ENCODE measurements around the gene DHRS7B.
"Not testable (repeated sequence)": the region's sequence is repeated elsewhere in the genome, so short reads cannot be mapped to it uniquely, and the experiment has no call there.

DHRS7B gene

GRCh38 chr17:21184570-21184969 is 57.8 kb downstream of the DHRS7B start:
- DNase-seq = no peak

GRCh38 chr17:21185061-21185460 is 58.3 kb downstream of the DHRS7B start:
- no peak for DNase-seq

DNA sequence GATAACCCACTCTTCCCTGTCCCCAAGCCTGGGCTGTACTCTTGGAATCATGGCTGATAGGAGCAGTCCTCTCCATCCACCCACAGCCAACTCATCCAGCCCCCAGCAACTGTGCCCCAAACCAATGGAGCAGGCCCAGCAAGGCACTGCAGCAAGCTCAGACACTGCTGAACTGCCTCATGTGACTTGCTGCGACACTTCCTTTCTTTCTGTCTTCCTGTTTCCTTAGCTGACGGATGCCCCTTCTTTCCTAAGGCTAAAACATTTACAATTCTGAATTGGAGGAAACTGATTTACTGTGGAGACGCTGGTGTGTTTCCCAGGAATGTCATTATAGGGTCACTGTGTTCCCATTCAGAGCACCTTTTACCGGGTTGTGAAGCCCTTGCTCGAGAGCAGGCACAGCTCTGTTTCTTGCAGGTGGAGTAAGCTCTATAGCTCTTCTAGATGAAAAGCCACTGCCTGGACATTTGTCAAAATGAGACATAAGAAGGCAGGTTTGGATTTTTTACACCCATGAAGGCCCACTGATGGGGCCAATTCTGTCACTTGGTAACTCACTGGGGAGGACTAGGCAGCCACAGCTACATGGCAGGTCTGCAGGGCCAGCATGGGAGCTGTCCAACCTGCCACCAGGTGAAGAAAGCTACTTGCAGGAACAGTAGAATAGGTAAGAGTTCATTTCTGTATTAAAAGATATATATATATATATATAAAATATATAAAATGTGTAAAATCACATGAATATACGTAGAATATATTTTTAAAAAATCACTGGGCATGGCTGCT is 59.8 kb downstream of the DHRS7B start:
- DNase-seq = no peak

DNA sequence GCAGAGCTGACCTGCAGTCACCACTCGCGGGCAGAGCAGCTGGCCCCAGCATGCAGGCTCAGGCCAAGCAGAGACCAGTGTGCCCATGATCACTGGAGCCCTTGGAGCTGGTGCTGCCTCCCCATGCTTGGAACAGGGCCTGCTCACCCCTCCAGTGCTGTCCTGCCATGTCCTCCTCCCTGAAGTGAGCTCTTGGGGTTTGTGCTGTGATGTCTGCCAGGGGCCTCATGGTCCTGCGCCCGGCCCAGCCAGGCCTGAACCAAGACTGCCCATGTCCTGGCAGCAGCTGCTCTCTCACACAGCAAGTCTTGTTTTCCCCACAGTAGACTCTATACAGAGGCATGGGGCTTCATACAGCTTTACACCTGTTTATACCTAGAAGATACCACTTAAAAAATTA is 62.6 kb downstream of the DHRS7B start:
- no peak for DNase-seq

- no peak for DNase-seq
Measured at GRCh38 chr17:21190078-21190477, 63.3 kb downstream of the DHRS7B start.

DNA sequence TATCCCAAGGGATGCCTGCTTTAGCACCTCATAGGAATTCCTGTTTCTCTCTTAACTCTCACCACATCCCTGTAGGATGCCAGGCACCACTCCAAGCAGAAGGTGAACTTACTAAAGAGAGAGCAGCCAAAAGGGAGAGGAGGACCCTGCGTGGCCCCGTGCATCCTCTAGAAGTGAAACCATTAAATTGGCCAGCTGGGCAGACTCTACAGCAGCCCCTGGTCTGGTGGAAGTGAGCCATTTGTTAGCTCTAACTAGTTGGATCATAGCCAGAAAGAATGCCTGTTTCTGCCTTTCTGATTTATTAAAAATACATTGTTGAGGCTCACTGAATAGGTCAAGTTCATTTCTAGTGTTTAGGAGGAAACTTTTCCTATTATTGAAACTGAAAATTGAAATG is 64.9 kb downstream of the DHRS7B start:
- DNase-seq = no peak

DNA sequence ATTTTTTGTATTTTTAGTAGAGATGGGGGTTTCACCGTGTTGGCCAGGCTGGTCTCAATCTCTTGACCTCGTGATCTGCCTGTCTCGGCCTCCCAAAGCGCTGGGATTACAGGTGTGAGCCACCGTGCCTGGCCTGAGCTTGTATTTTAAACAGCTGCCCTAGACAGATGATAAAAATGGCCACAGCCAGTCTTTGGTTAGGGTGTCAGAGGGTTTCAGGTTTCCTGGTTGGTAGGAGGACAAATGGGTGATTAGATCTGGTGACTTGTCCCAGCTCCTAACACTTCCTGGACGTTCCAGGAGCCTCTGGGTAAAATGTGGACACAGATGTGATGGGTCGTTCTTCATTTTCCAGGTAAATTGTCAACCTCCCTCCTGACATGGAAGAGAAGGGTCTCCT is 65.7 kb downstream of the DHRS7B start:
- DNase-seq = not testable (repeated sequence)

- no peak for DNase-seq
Measured at GRCh38 chr17:21193031-21193430, 66.3 kb downstream of the DHRS7B start.

DNA sequence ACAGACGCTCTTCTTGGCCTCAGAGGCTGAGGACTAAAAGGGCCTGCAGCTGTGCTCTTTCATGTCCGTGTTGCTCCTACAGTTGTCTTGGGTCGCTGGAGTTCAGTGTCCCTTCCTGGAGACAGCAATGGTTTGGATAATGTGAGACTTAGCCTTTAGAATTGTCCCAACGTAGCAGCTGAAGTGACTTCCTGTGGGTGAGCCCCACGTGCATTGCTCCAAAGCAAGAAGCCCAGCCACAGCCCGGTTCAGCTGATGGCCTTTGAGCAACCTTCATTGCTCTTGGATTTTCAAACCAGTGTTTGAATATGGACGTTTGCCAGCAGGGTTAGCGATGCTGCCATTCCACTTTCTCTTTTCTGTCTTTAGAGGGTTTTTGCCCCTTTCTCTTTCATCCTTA is 67.5 kb downstream of the DHRS7B start:
- no peak for DNase-seq

- no peak for DNase-seq
Measured at GRCh38 chr17:21194703-21195102, 67.9 kb downstream of the DHRS7B start.

- no peak for DNase-seq
Measured at GRCh38 chr17:21196126-21196525, 69.4 kb downstream of the DHRS7B start.

DNA sequence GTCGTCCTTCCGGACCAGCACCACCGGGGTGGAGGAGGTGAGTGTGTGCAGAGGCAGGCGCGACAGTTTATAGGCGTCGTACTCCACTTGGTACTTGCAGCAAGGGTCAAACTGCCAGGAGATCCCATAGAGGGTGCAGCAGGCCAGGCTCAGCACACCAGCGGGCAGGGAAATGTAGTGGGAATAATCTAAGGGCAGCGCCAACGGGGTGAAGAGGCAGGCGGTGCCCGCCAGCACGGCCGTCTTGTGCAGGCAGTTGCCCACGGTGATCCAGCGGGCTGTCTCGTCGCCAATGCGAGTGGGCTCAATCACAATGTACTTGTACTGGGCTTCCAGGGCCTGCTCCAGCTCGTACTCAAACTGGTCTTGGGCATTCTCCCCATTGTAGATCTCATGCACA is 71.6 kb downstream of the DHRS7B start:
- DNase-seq = no peak

DNA sequence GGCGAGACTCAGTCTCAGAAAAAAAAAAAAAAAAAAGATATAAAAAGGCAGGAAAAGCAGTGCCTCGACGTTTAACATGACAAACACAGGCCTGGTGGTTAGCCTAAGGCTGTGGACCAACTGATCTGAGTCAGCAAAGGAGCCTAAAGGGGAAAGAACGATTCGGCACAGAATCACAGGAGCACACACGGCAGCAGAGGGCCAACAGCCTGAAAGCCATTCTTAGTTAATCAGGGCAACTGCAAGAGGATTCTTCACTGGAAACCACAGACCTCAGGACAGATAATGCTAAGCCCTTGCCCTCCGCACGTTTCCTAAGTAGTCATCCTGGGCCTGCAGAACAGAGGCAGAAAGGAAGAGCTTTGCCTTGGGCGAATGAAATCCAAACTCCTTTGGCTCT is 72.5 kb downstream of the DHRS7B start:
- no peak for DNase-seq

DNA sequence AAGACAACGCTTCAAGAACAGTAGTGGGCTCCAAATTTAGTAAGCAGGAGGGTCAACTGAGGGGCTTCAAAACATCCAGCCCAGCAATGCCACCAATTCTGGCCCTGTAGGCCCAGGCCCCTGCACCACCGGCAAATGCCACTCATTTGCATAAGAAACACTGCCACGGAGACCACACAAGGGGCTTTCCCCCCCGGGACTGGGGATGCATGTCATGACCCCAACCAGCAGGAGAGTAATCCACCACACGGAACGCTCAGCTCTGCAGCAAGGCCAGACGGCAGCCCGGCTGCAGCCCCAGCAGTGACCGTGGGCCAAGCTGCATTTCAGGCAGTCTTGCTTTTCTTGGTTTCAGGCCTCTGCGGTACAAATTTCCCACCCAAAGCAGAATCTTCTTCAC is 73.1 kb downstream of the DHRS7B start:
- DNase-seq = no peak

- DNase-seq = no peak
Measured at GRCh38 chr17:21200590-21201297, 74.0 kb downstream of the DHRS7B start.

DNA sequence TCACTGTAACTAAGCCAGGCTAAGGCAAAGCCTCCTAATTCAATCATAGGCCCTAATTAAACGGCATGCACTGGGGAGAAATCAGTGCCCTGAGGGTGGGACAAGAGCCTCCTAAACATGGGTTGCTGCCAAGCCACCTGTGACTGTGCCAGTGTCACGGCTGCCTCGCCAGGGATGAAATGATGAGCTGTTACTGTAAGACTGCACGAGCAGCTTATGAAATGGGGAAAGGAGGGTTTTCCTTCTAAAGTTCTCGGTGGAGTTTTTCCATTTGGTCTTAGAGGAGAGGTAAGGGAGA is 74.5 kb downstream of the DHRS7B start:
- DNase-seq = no peak

DNA sequence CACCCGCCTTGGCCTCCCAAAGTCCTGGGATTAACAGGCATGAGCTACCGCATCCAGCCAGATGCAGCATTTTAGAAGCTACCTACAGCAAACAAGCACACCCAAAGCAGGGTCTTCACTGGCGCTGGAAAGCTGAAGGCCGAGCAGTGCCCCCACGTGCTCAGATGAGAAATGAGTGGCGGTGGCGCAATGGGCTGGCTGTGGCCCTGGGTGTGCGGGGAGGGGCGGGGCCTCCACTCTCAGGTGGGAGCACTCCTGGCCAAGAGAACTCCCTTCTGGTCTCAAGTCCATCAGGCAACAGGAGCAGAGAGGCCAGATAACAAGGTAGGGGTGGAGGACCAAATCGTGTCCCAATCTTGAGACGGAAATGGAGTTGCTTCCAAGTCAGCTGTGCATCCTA is 75.1 kb downstream of the DHRS7B start:
- DNase-seq = no peak

- DNase-seq = no peak
Measured at GRCh38 chr17:21202512-21202911, 75.7 kb downstream of the DHRS7B start.

DNA sequence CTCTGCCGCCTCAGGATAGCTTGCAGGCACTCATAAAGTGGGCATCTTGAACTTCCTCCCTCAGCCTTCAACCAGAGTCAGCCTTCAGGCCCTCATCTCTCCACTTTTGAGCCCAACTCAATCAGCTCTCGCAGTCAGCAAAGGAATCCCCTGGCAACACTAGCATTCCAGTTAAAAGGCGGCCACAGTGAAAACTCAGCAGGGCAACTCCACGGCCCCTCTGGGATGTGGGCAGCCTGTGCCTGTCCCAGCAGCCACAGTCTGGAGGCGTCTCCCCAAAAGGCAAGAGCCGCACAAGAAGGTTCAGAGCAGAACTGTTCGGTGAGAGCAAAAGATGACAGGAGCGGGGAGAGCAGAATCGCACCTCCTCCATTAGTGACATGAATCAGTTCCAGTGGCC is 78.2 kb downstream of the DHRS7B start:
- no peak for DNase-seq

DNA sequence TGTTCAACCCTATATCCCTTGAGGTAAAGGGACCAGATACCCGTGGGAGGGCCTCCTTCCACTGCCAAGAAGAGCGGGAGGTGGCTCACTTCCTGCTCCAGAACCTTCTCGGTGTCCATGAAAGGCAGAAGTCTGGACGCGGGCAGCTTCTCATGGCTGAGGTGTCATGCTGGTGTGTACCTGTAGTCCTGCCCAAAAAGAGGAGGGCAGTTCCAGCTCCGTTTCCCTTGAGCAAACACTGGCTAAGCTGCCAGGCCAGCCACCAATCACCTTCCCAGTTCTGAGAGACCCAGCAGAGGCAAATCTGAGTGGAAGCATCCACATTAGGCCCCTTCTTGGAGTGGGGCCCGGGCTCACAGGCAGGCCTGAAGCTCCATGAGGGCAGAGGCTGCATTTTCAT is 81.6 kb downstream of the DHRS7B start:
- DNase-seq = no peak

DNA sequence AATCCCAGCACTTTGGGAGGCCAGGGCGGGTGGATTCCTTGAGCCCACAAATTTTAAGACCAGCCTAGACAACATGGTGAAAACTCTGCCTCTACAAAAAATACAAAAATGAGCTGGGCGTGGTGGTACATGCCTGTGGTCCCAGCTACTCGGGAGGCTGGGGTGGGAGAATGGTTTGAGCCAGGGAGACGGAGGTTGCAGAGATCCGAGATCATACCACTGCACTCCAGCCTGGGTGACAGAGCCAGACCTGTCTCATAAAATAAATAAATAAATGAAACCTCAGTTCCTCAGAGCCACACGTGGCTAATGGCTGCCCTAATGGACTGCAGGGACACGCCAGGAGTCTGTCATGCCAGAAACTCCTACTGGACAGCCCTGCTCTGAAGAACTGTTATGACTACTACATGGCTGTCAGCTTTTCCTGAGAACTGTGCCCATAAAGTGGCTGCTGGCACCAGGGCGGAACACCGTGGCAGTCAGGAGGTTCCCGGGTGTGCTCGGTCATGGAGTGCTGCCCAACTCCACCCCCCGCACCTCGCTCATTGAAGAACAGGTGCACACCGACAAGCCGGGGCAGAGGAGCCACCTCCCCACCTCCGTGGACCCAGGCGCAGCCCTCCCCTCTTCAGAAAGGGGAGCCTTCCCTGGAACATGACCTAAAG is 82.9 kb downstream of the DHRS7B start:
- no peak for DNase-seq

DNA sequence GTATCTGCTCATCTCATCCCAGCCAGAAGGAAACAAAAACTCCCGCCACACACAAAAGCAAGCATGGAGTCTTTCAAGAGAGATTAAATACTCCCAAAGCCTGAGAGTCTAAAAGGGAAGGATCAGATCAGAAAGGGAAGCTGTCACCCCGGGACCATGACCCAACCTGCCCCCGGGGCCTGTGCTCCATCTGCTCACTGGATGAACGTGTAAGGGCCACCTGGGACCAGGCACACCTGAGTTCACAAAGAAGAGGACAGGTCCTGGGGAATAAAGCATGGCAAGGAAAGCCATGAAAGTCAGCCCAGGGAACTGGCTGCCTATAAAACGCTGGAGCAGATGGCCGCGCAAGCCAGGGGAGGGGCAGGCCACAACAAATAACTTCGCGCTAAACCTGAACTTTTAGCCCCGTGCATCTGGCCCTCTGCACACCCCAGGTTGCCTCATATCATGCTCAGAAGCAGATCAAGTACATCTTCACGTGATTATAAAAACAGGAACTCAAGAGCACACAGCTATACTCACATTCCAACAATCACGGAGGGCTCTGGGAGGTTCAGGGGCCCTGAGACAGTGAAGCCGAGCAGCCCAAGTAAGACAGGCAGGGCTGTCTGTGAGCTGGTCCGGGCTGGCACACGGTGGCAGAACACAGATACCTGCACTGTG is 83.8 kb downstream of the DHRS7B start:
- no peak for DNase-seq

DNA sequence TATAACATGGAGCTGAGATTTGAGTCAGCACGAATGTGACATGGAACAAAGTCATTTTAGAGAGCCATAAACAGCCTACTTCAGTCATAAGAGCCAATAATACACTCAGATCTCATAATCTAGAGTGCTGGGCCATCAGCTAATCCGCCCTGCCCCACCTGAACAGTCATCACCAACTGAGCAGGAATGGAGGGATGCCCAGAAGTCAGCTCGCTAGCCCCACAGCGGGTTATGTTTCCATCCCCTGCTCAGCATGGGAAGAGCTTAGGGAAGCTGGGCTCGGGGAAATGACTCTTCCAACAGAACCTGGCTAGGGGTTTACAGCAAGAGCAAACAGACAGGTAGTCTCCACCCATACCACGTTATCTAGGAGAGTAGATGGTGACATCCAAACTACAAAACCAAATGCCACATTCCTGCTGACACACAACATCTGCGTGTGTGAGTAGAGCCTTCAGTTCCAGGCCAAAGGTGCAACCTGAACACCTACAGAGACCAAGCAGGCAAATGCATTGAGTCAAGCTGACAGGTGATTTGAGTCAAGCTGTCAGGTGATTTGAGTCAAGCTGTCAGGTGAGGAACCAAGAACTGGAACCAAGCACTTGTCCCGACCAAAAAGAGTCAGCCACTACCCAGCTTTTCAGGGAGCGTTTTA is 85.2 kb downstream of the DHRS7B start:
- DNase-seq = no peak

Data from activated CD4-positive, alpha-beta T cell treated with anti-CD3 and anti-CD28 coated beads, Interleukin-2, amount 50 U/mL, for 4 hours (primary cell).